ENCODE results near the gene FHOD1. TPM values are rescaled to one million over a fixed set of nuclear protein-coding genes. Genes with fewer than 3 reads are reported as not detected.

The FHOD1 gene
- polyA plus RNA-seq, 3 donors = 5.1 to 152 (median 5.5) TPM

DNA sequence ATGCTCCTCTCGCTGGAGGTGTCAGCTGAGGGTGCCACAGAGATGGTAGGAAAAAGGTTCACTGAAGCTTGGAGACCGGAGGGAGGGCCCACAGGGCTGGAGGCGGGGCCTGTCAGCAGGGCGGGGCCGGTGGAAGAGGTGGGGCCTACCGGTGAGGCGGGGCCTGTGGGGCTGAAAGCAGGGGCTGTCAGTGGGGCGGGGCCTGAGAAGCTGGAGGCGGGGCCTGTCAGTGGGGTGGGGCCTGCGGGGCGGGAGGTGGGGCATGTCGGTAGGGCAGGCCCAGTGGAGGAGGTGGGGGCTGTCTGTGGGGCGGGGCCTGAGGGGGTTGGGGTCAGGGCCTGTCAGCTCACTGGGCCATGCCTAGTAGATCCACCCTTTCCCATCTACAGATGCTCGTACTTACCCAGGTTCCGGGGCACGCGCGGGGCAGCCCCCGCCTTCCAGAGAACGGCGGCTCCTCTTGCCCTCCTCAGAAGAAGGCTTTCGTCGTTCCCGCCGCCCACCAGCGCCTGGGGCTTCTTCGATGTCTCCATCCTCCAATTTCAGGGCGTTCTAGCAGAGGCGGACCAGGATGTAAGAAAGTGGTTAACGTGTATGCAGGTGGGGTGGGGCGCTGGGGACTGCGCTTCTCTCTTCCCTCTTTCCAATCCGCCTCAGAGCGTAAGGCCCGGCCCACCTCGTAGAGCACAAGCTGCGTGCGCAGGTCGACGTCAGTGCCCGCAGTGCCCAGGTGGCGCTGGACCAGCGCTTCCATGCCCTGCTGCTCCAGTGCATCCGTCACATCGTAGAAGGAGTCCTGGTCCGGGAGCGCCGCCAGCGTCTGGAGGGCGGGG, 10.5 kb downstream of the FHOD1 start:
- H3K36me3 ChIP-seq (replicated peaks in 1 of 2; ENCODE audit: control insufficient read depth in 1 of 2, insufficient read depth in 2 of 2, low read length in 2 of 2) = peaks cover 63 to 82% of the 10 kb centered on the region in 2 donors
- Mint-ChIP-seq H3K36me3 (peaks cover 68 to 89% of the 10 kb centered on the region in 2 donors), H3K4me1 (peaks cover 19% of the 10 kb centered on the region), H3K27ac (peak overlapping the region in 6 of 7 donors; percentile 2 to 77 (median 49)), H3K4me3 (no peak overlapping the region), H3K27me3 (ENCODE audit: low read depth in 3 of 3) (peaks cover 0 to 4% (median 2%) of the 10 kb centered on the region in 3 donors), H3K9me3 (peaks cover 0 to 3% (median 0%) of the 10 kb centered on the region in 7 donors)
- no peaks in the 10 kb centered on the region for H3K9me3 ChIP-seq (replicated peaks in 1 of 2; ENCODE audit: control insufficient read depth in 1 of 2, insufficient read depth in 1 of 2, low read length in 2 of 2)
- WGBS (ENCODE audit: insufficient coverage) = 93% methylated on average over 24 of the region's 50 CpGs
- H4K20me1 ChIP-seq (ENCODE audit: insufficient read depth, low read length) = peaks cover 59% of the 10 kb centered on the region
- no peaks in the 10 kb centered on the region for H3K27me3 ChIP-seq (ENCODE audit: control insufficient read depth in 2 of 2, insufficient read depth in 2 of 2, low read length in 2 of 2)
- peaks cover 7 to 8% of the 10 kb centered on the region in 2 donors for H3K4me1 ChIP-seq (ENCODE audit: control insufficient read depth in 1 of 2, insufficient read depth in 2 of 2, low read length in 2 of 2)
- no peak overlapping the region for H2AFZ ChIP-seq (ENCODE audit: insufficient read depth, low read depth, low read length, poor library complexity, severe bottlenecking)
- peak in 1 of 3 donors; percentile 28 for DNase-seq
- TF ChIP-seq, protein P1, sequence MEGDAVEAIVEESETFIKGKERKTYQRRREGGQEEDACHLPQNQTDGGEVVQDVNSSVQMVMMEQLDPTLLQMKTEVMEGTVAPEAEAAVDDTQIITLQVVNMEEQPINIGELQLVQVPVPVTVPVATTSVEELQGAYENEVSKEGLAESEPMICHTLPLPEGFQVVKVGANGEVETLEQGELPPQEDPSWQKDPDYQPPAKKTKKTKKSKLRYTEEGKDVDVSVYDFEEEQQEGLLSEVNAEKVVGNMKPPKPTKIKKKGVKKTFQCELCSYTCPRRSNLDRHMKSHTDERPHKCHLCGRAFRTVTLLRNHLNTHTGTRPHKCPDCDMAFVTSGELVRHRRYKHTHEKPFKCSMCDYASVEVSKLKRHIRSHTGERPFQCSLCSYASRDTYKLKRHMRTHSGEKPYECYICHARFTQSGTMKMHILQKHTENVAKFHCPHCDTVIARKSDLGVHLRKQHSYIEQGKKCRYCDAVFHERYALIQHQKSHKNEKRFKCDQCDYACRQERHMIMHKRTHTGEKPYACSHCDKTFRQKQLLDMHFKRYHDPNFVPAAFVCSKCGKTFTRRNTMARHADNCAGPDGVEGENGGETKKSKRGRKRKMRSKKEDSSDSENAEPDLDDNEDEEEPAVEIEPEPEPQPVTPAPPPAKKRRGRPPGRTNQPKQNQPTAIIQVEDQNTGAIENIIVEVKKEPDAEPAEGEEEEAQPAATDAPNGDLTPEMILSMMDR (IDR thresholded peaks at IDR 0.05) = no peak
- no peak overlapping the region for H3K4me2 ChIP-seq (replicated peaks; ENCODE audit: extremely low read depth, low read length, poor library complexity, severe bottlenecking)
- no peak overlapping the region for H3K27ac ChIP-seq (ENCODE audit: low read depth in 1 of 2, low read length in 2 of 2)
- H3K9ac ChIP-seq (ENCODE audit: insufficient read depth, low read length, poor library complexity, severe bottlenecking) = no peak overlapping the region
- H3K79me2 ChIP-seq (ENCODE audit: insufficient read depth, low read length) = peaks cover 15% of the 10 kb centered on the region
- intact Hi-C loops (cut with micrococcal nuclease) = no loop called here
- H3K4me3 ChIP-seq (replicated peaks in 1 of 3; ENCODE audit: low read depth in 2 of 3, low read length in 3 of 3) = no peak overlapping the region

DNA sequence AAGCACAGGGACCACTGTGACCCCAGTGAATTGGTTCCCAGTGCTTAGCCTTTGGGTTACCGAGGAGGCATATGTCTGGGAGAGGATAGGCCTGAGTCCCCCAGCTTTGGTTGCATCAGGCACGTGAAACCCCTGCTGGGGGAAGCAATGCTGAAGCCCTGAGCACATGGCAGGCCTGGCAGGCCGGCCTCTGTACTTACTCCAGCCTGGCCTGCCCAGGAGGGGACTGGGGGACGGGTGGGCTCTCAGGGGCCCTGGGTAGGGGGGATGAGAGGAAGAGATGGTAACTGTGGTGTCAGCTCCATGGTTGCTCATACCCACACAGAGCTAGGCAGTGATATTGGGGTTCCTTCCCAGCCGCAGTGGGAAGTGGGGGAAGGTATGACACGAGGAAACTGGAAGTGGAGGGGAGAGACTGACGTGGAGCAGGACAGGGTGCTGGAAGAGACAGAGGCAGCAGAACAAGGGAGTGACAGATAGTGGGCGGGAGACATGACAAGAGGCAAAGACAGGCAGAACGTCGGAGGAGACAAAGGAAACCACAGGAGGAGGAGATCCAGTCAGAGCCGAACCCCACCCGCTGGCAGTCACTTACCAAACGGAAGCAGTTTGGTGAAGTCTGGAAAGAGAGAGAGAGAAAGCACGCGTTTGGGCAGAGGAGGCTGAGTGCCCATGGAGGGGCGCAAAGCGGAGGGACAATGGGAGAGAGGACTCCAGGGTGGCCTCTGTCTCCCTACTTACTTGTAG, 11.3 kb downstream of the FHOD1 start:
- H3K27me3 Mint-ChIP-seq (ENCODE audit: low read depth in 3 of 3) = peaks cover 0 to 4% (median 2%) of the 10 kb centered on the region in 3 donors
- H3K4me3 ChIP-seq (replicated peaks in 1 of 3; ENCODE audit: low read depth in 2 of 3, low read length in 3 of 3) = no peak overlapping the region
- H3K9ac ChIP-seq (ENCODE audit: insufficient read depth, low read length, poor library complexity, severe bottlenecking) = no peak overlapping the region
- H3K36me3 ChIP-seq (replicated peaks in 1 of 2; ENCODE audit: control insufficient read depth in 1 of 2, insufficient read depth in 2 of 2, low read length in 2 of 2) = peaks cover 71 to 87% of the 10 kb centered on the region in 2 donors
- DNase-seq = no peak
- 87% methylated on average over 14 of the region's 17 CpGs for whole genome bisulfite sequencing (ENCODE audit: insufficient coverage)
- H4K20me1 ChIP-seq (ENCODE audit: insufficient read depth, low read length) = peaks cover 58% of the 10 kb centered on the region
- H3K27ac Mint-ChIP-seq = peak overlapping the region in 6 of 7 donors; percentile 2 to 77 (median 52)
- no peak overlapping the region for H3K4me3 Mint-ChIP-seq
- no peaks in the 10 kb centered on the region for H3K4me1 ChIP-seq (ENCODE audit: control insufficient read depth in 1 of 2, insufficient read depth in 2 of 2, low read length in 2 of 2)
- no peak overlapping the region for H2AFZ ChIP-seq (ENCODE audit: insufficient read depth, low read depth, low read length, poor library complexity, severe bottlenecking)
- intact Hi-C loops (cut with micrococcal nuclease) = no loop called here
- H3K27me3 ChIP-seq (ENCODE audit: control insufficient read depth in 2 of 2, insufficient read depth in 2 of 2, low read length in 2 of 2) = no peaks in the 10 kb centered on the region
- no peak overlapping the region for H3K4me2 ChIP-seq (replicated peaks; ENCODE audit: extremely low read depth, low read length, poor library complexity, severe bottlenecking)
- peaks cover 7% of the 10 kb centered on the region for H3K79me2 ChIP-seq (ENCODE audit: insufficient read depth, low read length)
- peak overlapping the region in 1 of 2 donors; percentile 31 for H3K27ac ChIP-seq (ENCODE audit: low read depth in 1 of 2, low read length in 2 of 2)
- peaks cover 12% of the 10 kb centered on the region for H3K4me1 Mint-ChIP-seq
- peaks cover 70 to 93% of the 10 kb centered on the region in 2 donors for H3K36me3 Mint-ChIP-seq
- H3K9me3 ChIP-seq (replicated peaks in 1 of 2; ENCODE audit: control insufficient read depth in 1 of 2, insufficient read depth in 1 of 2, low read length in 2 of 2) = no peaks in the 10 kb centered on the region
- TF ChIP-seq, protein P1 (IDR thresholded peaks at IDR 0.05) = no peak
- peaks cover 0 to 3% (median 0%) of the 10 kb centered on the region in 7 donors for H3K9me3 Mint-ChIP-seq

Measured in CD14-positive monocyte (primary cell).